OCI-LY3 (cell line): ENCODE results near the gene PLBD1.

Experiments used
- H2AFZ ChIP-seq: fragments of 200-600, 300-600 bp; shearing (Covaris generic); 2 replicates; pipeline ENCODE4 v1.6.0; 2014; ENCODE audit warnings: antibody characterized with exemption, low read depth, low read length
- H3K27ac ChIP-seq: fragments of 200-600, 300-600 bp; sonication (generic); 2 replicates; pipeline ENCODE4 v1.5.1; 2014; ENCODE audit warnings: mild to moderate bottlenecking, low read length, moderate library complexity, mixed read lengths
- H3K27me3 ChIP-seq: fragments of 200-600, 300-600 bp; sonication (generic); 2 replicates; pipeline ENCODE4 v1.6.1; 2014; ENCODE audit warnings: low read depth, low read length, mixed read lengths
- H3K36me3 ChIP-seq: fragments of 200-600, 300-600 bp; sonication (generic); replicated peaks from 2 replicates; pipeline ENCODE3; 2014; ENCODE audit warnings: low read depth, low read length, mixed read lengths
- H3K4me1 ChIP-seq: fragments of 300-600, 200-600 bp; sonication (generic); 2 replicates; pipeline ENCODE4 v1.6.1; 2014; ENCODE audit warnings: low read length, mixed read lengths
- H3K4me2 ChIP-seq: fragments of 200-600, 300-600 bp; sonication (generic); 2 replicates; pipeline ENCODE4 v1.6.1; 2014; ENCODE audit warnings: low read length, mixed read lengths
- H3K4me3 ChIP-seq: fragments of 300-600, 200-600 bp; sonication (generic); 2 replicates; pipeline ENCODE4 v1.5.1; 2014; ENCODE audit warnings: antibody characterized with exemption, mild to moderate bottlenecking, low read length, moderate library complexity
- H3K79me2 ChIP-seq: fragments of 300-600, 200-600 bp; shearing (Covaris generic); 2 replicates; pipeline ENCODE4 v1.6.1; 2014; ENCODE audit warnings: mild to moderate bottlenecking, low read length, mixed read lengths
- H3K9ac ChIP-seq: fragments of 300-600, 200-600 bp; shearing (Covaris generic); 2 replicates; pipeline ENCODE4 v1.6.0; 2014; ENCODE audit warnings: mild to moderate bottlenecking, low read length, moderate library complexity
- H3K9me3 ChIP-seq: fragments of 200-600, 300-600 bp; shearing (Covaris generic); 2 replicates; pipeline ENCODE4 v1.6.1; 2014; ENCODE audit warnings: low read length, mixed read lengths; ENCODE audit not compliant: insufficient read depth
- H4K20me1 ChIP-seq: fragments of 200-600, 300-600 bp; sonication (generic); 2 replicates; pipeline ENCODE4 v1.6.1; 2016; ENCODE audit warnings: low read length, mixed read lengths; ENCODE audit not compliant: insufficient read depth
- EZH2phosphoT487 ChIP-seq: fragments of 200-600 bp; shearing (Covaris generic); IDR thresholded peaks from 2 replicates; pipeline ENCODE4 v1.6.1; 2018; ENCODE audit warnings: antibody characterized with exemption, mixed run types, low read depth
- TF ChIP-seq, protein P1 (sequence below): fragments of 200-600, 300-600 bp; sonication (generic); IDR thresholded peaks from 2 replicates; pipeline ENCODE4 v1.5.1; 2014; ENCODE audit warnings: antibody characterized with exemption, low read length, low read depth

Gene PLBD1

DNA sequence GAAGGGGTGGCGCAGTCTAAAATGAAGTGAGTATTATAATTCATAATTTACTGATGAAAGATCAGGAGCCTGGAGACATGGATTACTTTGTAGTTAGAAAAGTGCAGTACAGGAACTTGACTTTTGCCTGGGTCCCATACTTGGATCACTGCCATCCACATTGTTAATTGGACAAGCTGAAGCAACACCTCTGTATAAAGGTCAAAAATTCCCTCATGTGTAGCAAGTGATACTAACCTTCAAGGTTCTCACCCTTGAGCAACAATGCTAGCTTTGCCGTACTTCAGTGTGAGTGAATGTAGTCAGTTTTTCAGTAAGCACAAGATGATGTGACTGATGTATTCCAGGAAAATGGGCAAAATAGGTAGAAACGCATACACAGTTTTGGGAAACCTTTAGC is 44.6 kb upstream of the PLBD1 start:
- H3K4me2 ChIP-seq = no peak overlapping the region
- H3K79me2 ChIP-seq = no peaks in the 10 kb centered on the region
- peaks cover 38% of the 10 kb centered on the region for H3K4me1 ChIP-seq
- H3K27me3 ChIP-seq = no peaks in the 10 kb centered on the region
- TF ChIP-seq, protein P1, sequence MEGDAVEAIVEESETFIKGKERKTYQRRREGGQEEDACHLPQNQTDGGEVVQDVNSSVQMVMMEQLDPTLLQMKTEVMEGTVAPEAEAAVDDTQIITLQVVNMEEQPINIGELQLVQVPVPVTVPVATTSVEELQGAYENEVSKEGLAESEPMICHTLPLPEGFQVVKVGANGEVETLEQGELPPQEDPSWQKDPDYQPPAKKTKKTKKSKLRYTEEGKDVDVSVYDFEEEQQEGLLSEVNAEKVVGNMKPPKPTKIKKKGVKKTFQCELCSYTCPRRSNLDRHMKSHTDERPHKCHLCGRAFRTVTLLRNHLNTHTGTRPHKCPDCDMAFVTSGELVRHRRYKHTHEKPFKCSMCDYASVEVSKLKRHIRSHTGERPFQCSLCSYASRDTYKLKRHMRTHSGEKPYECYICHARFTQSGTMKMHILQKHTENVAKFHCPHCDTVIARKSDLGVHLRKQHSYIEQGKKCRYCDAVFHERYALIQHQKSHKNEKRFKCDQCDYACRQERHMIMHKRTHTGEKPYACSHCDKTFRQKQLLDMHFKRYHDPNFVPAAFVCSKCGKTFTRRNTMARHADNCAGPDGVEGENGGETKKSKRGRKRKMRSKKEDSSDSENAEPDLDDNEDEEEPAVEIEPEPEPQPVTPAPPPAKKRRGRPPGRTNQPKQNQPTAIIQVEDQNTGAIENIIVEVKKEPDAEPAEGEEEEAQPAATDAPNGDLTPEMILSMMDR = no peak
- TF ChIP-seq EZH2phosphoT487 = no peak
- no peak overlapping the region for H3K9ac ChIP-seq
- peaks cover 10% of the 10 kb centered on the region for H3K36me3 ChIP-seq
- no peak overlapping the region for H3K27ac ChIP-seq
- H2AFZ ChIP-seq = no peak overlapping the region
- H3K4me3 ChIP-seq = no peak overlapping the region
- H4K20me1 ChIP-seq = no peaks in the 10 kb centered on the region
- H3K9me3 ChIP-seq = peaks cover 15% of the 10 kb centered on the region; the same call in 1 of the 2 replicates

DNA sequence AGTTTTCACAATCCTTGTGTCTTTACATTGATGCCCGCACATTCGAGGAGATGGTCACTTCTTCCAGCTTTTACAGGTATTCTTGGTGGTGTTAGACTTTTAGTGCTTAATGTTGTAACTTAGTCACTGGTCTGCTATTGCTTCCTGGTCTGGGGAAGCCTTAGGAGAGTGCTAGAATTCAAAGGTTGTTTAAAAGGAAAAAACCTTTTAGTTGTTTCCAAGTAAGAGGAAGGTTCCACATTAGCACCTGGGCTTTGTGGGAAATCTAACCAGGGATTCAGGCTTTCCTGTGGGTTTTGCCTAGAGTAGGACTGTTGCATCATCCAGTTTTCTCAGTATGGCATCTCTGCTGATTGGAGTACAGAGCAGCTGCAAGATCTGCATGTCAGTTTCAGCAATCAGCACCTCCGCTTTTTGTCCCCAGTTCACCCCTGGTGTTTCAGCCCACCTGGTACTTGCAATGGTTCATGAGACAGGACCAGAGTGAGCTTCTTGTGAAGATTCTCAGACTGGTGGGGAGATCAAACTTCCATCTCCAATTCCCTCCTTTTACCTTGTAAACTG is 44.0 kb upstream of the PLBD1 start:
- Histone ChIP-seq H3K4me3 (no peak overlapping the region), H3K27me3 (no peaks in the 10 kb centered on the region), H3K9me3 (peaks cover 15% of the 10 kb centered on the region; the same call in 1 of the 2 replicates), H3K4me2 (no peak overlapping the region), H4K20me1 (no peaks in the 10 kb centered on the region), H3K4me1 (peaks cover 38% of the 10 kb centered on the region), H3K36me3 (peaks cover 10% of the 10 kb centered on the region), H3K27ac (no peak overlapping the region), H3K9ac (no peak overlapping the region), H2AFZ (no peak overlapping the region), H3K79me2 (no peaks in the 10 kb centered on the region)
- TF ChIP-seq, protein P1 = no peak
- TF ChIP-seq EZH2phosphoT487 = no peak

DNA sequence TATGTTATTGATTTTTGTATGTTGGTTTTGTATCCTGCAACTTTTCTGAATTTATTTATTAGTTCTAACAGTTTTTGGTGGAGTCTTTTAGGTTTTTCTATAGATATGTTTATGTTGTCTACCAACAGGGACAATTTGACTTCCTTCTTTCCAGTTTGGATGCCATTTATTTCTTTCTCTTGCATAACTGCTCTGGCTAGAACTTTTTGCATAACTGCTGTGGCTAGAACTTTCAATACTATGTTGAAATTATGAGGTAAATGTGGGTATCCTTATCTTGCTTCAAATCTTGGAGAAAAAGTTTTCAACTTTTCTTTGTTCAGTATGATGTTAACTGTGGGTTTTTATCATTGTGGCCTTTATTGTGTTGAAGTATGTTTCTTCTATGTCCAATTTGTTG is 39.9 kb upstream of the PLBD1 start:
- Histone ChIP-seq H3K27me3 (no peaks in the 10 kb centered on the region), H3K4me2 (no peak overlapping the region), H3K9ac (no peak overlapping the region), H3K4me1 (peaks cover 10% of the 10 kb centered on the region), H3K4me3 (no peak overlapping the region), H3K79me2 (no peaks in the 10 kb centered on the region), H3K27ac (no peak overlapping the region), H3K36me3 (peaks cover 14% of the 10 kb centered on the region), H2AFZ (no peak overlapping the region), H3K9me3 (peaks cover 29% of the 10 kb centered on the region), H4K20me1 (no peaks in the 10 kb centered on the region)
- TF ChIP-seq EZH2phosphoT487 = no peak
- TF ChIP-seq, protein P1 = no peak

DNA sequence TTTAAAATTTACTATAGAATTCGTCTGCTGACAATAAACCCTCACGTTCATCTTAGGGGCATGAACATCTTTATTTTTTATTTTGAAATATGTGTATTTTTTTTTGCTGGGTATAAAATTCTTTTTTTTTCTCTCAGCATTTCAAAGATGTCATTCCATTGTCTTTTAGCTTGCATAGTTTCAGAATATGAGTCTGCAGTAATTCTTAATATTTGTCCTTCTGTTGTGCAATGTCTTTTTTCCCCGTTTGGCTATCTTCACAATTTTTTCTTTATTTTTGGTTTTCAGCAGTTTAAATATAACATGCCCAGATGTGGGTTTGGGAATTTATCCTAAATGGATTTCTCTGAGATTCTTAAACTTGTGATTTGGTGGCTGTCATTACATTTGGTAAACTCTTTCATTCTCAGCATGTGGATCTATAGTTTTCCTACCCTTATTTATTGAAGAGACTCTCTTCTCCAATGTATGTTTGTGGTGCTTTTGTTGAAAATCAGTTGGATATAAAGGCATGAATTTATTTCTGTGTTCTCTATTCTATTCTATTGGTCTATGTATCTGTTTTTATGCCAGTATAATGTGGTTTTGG is 37.8 kb upstream of the PLBD1 start:
- Histone ChIP-seq H3K4me1 (no peaks in the 10 kb centered on the region), H3K9ac (no peak overlapping the region), H3K27me3 (no peaks in the 10 kb centered on the region), H3K27ac (no peak overlapping the region), H3K9me3 (peaks cover 16% of the 10 kb centered on the region), H4K20me1 (no peaks in the 10 kb centered on the region), H2AFZ (no peak overlapping the region), H3K4me2 (no peak overlapping the region), H3K4me3 (no peak overlapping the region), H3K79me2 (no peaks in the 10 kb centered on the region), H3K36me3 (peaks cover 4% of the 10 kb centered on the region)
- TF ChIP-seq, protein P1 = no peak
- TF ChIP-seq EZH2phosphoT487 = no peak
